GM19193 (cell line): ENCODE results near the gene DSTYK.

Source experiments
- POLR2A ChIP-seq: IDR thresholded peaks from 4 replicates; pipeline ENCODE4 v1.6.1; 2011; ENCODE audit not compliant: insufficient read depth, insufficient read length; ENCODE audit errors: extremely low read depth

The DSTYK gene

DNA sequence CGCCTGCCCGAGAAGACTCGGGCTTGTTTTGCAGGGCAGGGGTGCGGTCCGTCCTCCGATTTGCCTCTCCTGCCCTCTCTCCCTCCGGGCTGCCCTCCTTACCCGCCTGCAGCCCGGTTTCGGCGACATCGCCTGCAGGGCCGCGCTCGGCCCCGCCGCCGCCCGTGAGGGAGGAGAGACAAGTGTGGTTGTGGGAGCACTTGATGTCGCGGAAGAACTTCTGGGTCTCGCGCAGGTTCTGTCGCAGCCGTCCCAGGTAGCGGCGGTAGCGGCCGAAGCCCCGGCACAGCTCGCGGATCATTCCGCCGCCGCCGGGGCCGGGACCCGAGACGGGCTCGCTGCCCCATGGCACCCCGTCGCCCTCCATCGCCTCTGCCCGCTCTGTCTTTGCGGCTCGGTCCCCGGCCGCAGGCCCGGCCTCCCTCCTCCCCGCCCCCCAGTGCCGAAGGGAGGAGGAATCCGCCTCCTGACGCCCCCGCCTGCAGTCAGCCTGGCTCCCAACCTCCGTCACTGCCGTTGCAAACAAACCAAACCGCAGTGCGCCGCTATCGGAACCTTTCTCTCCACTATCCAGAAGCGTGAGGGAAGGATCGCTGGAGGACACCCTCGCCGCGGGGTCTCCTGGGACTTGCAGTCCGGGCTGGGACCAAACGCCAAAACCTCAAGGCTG lies at the start of gene DSTYK:
Gene DSTYK (minus strand): TSS at position 534 of the 670 bp plus-strand sequence. CDS start 167 bp downstream, at position 367.
- TF ChIP-seq POLR2A, result peak; percentile 61

DNA sequence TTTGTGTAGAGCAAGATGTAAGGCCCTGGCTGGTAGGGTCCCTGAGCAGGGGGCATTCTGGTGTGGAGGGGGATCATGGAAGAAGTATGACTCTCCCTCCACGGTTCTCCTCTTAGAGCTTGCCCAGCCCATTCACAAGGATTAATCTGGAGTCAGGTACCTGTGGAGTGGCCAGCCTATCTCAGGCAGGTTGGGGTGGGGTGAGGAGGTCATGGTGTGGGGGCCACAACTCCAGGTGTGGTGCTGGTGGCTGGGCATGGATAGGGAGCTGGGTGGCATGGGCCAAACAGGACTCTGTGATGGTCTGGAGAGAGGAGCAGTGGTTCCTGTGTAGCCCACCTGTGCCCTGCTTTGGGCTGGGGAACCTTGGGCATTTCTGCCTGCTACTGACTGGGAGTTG lies 48.5 kb upstream of the DSTYK start:
- TF ChIP-seq POLR2A, result no peak

DNA sequence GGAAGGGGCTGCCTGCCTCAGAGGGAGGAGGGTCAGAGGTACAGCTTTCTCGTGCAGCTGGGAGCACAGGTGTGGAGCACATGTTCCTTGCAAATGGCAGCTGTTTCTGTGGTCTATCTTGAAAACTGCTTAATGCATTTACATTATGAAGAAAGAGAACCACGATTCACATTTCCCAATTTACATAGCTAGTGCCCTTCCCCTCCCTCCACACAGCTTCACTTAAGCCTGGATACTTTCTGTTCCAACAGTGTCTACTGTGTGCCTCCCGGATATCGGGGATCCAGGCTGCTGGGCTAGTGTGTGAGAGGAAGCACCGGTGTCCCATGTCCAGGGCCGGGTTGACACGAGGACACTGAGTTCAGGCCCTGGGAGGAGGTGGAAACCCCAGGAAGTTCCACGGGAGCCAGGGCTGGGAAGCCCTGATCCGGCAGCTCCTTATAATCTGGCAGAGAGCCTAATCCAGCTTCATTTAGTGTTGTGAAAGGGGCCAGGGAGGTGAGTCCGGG lies 47.9 kb upstream of the DSTYK start:
- no peak for TF ChIP-seq POLR2A

- TF ChIP-seq POLR2A, result no peak
These were observed 47.2 kb upstream of the DSTYK start for GRCh38 chr1:205258719-205259118.

GRCh38 chr1:205258261-205258691 lies 46.8 kb upstream of the DSTYK start:
- TF ChIP-seq POLR2A, result no peak

DNA sequence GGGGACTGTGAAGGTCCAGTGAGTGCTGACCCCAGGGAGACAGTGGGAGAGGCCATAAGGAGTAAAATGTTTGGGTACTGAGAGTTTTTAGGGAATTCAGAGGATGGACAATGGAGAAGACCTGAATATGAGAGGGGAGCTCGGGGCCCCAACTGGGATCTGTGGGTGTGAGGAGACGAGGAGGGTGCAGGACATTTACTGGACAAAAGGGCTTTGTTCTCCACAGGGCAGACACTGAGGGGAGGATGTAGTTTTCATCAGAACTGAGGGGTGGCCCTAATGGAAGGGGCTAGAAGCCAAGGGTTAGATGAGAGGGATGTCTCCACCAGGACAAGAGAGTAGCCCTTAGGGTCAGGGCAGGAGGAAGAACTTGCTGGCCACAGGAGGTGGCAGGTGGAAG lies 46.2 kb upstream of the DSTYK start:
- TF ChIP-seq POLR2A, result no peak

DNA sequence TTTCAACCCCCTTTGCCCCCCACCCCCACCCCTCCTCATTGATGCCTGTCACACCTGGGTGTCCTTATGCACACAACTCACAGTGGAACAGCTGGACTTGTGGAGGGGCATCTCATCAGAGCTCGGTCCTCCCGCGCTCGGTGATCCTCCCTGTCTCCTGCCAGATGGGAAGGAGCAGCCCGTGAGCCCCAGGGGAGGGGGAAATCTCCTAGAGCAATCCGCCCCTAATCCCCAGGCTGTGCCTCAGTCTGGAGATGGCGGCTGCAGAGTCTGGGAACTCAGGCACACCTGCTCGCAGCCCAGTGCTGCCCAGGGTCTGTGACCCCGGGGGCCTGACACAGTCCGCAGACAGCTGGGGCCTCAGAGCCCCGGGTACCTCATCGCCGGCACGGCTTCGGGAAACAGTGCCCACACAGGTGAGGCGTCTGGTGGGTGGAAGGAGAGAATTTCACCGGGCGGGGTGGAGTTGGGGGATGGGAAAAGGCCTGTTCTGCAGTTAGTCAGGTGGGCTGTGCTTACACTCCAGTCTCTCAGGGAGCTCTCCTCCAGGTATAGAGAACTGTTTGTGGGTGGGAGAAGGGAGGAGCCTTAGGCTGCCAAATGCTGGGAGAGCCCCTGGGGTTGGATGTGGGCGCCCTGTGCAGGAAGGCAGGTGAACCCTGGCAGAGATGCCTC lies 45.6 kb upstream of the DSTYK start:
- no peak for TF ChIP-seq POLR2A

DNA sequence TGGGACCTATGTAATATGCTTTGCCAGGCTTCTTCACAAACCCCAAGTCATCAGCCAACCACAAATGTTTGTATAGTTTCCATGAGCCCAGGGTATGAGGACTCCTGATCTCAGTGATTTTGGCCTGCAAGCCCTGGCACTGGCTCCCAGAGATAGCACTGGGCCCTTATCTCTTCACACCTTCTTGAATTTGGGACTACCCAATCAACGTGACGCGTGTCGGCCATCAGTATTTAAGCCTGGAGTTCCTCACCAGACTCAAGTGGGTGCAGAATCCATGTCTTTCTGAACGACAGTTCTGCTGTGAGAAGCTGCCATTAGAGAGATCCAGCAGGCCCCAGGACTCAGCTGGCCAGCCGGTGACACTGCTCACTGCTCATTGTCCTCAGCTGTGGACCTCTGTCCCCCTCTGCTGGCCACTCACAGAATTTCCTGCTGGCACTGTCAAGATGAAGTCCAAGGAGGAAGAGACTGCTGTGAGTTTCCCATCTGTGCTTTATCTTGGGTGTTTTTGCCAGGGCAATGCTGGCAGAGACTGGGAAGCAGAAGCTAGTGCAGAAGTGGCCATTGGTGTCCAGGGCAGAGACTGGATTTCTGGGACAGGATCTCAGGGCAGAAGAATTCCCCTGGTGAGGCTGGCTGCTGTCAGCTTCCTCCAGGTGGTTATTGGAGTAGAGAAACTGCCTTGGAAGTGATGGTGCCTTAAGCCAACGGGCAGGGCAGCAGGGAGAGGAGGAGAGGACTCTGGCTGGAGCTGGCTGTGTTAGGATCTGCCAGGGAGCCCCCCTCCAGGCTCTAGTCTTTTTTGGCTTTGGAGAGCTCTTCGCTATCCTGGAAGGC lies 44.7 kb upstream of the DSTYK start:
- TF ChIP-seq POLR2A, result no peak

GRCh38 chr1:205251576-205251975 lies 40.1 kb upstream of the DSTYK start:
- no peak for TF ChIP-seq POLR2A

GRCh38 chr1:205250699-205251098 lies 39.2 kb upstream of the DSTYK start:
- TF ChIP-seq POLR2A, result no peak

GRCh38 chr1:205249651-205250050 lies 38.1 kb upstream of the DSTYK start:
- no peak for TF ChIP-seq POLR2A

- no peak for TF ChIP-seq POLR2A
These were observed 37.5 kb upstream of the DSTYK start for GRCh38 chr1:205248793-205249601.

GRCh38 chr1:205247130-205247921 lies 35.8 kb upstream of the DSTYK start:
- TF ChIP-seq POLR2A, result no peak
